HCT116 (cell line): ENCODE data around the gene CDK16. TPM values are rescaled to one million over a fixed set of nuclear protein-coding genes. Genes with fewer than 3 reads are reported as not detected.

ENCODE experiments used
- ATAC-seq: fragments of 200-7000 bp; cut with Tn5 transposase; 2 replicates; pipeline ENCODE4 v1.9.1; 2020; ENCODE audit warnings: mild to moderate bottlenecking, moderate library complexity
- BruUV-seq: library from RNA; stranded (reverse); fragments of 400-500 nt; replicated peaks from 2 replicates; lab custom pipeline; 2021; lab: Mats Ljungman, UMichigan
- CTCF ChIA-PET: fragments of 300-600 bp; sonication (Branson Sonifier 250); formaldehyde crosslinking; loops from one replicate; lab custom pipeline; 2021; ENCODE audit warnings: antibody characterized with exemption; lab: Charles Lee
- POLR2A ChIA-PET: fragments of 300-600, 350-600 bp; sonication (Branson Sonifier 250); formaldehyde crosslinking; loops from one replicate; lab custom pipeline; 2021; ENCODE audit warnings: antibody characterized with exemption; lab: Charles Lee
- RAD21 ChIA-PET, 2 experiments: fragments of 300-600 bp; sonication (Branson Sonifier 250); formaldehyde crosslinking; loops; one replicate each; lab custom pipeline; 2023; ENCODE audit warnings: low total read pairs in 2 of 2; ENCODE audit not compliant: uncharacterized antibody in 2 of 2, unreplicated experiment in 2 of 2, low non-redundant PET in 1 of 2; lab: Charles Lee
- DNase-seq: peaks from one replicate; pipeline ENCODE4 v3.0.0-alpha.2; 2010; ENCODE audit warnings: low read depth, low spot score
- H2AFZ ChIP-seq: fragments of 200-600 bp; shearing (Covaris generic), sonication (generic); 2 replicates; pipeline ENCODE4 v1.6.1; 2017; ENCODE audit warnings: low read depth, mixed run types, mixed read lengths, antibody characterized with exemption, low read length; ENCODE audit not compliant: poor library complexity, severe bottlenecking
- H3K27ac ChIP-seq: 2 replicates; pipeline ENCODE4 v1.5.1; 2012; ENCODE audit warnings: low read depth, low read length
- H3K27me3 ChIP-seq: fragments of 200-600 bp; sonication (generic); 2 replicates; pipeline ENCODE4 v1.6.1; 2016; ENCODE audit warnings: mixed run types, low read length, mixed read lengths; ENCODE audit not compliant: insufficient read depth
- H3K36me3 ChIP-seq, 2 experiments: fragments of 200-500 bp in 1 of 2; fragments of 200-600 bp in 1 of 2; sonication (Bioruptor generic) in 1 of 2; sonication (generic) in 1 of 2; 2 replicates each; pipeline versions ENCODE4 v1.5.1 to v1.6.1; 2014 to 2016; ENCODE audit warnings: low read length in 2 of 2, inconsistent platforms in 1 of 2, mixed read lengths in 1 of 2, mixed run types in 1 of 2; ENCODE audit not compliant: insufficient read depth in 2 of 2, control insufficient read depth in 1 of 2
- H3K4me1 ChIP-seq, 2 experiments: fragments of 200-600 bp in 1 of 2; sonication (generic) in 1 of 2; 2 replicates each; pipeline versions ENCODE4 v1.5.1 to v1.6.1; 2012 to 2017; ENCODE audit warnings: low read length in 2 of 2, inconsistent platforms in 1 of 2, mild to moderate bottlenecking in 1 of 2, mixed read lengths in 1 of 2, mixed run types in 1 of 2, moderate library complexity in 1 of 2; ENCODE audit not compliant: insufficient read depth in 2 of 2, control insufficient read depth in 1 of 2
- H3K4me2 ChIP-seq: fragments of 200-600 bp; sonication (generic); 2 replicates; pipeline ENCODE4 v1.6.1; 2017; ENCODE audit warnings: mixed run types, low read length, mixed read lengths
- H3K4me3 ChIP-seq, 2 experiments: fragments of 200-600 bp in 1 of 2; sonication (generic) in 1 of 2; replicated peaks in 1 of 2; 2 replicates each; pipeline ENCODE4 v1.5.1; 2011 to 2016; ENCODE audit warnings: low read length in 2 of 2, control low read depth in 1 of 2, low read depth in 1 of 2, mild to moderate bottlenecking in 1 of 2, mixed read lengths in 1 of 2, mixed run types in 1 of 2
- H3K79me2 ChIP-seq: fragments of 200-600 bp; sonication (generic); 2 replicates; pipeline ENCODE4 v1.6.1; 2017; ENCODE audit warnings: mild to moderate bottlenecking, mixed run types, low read length, moderate library complexity, mixed read lengths; ENCODE audit not compliant: insufficient read depth
- H3K9ac ChIP-seq: fragments of 200-600 bp; sonication (generic); 2 replicates; pipeline ENCODE4 v1.6.1; 2016; ENCODE audit warnings: low read length, mixed read lengths
- H3K9me2 ChIP-seq: fragments of 200-600 bp; sonication (generic), shearing (Covaris generic); 2 replicates; pipeline ENCODE4 v1.6.1; 2017; ENCODE audit warnings: mixed run types, mild to moderate bottlenecking, moderate library complexity; ENCODE audit not compliant: insufficient read depth
- H3K9me3 ChIP-seq, 2 experiments: fragments of 200-500 bp in 1 of 2; fragments of 200-600 bp in 1 of 2; sonication (Bioruptor generic) in 1 of 2; sonication (generic) in 1 of 2; 2 replicates each; pipeline ENCODE4 v1.6.1; 2014 to 2017; ENCODE audit warnings: low read length in 2 of 2, mixed read lengths in 2 of 2, inconsistent platforms in 1 of 2, low read depth in 1 of 2, mild to moderate bottlenecking in 1 of 2, mixed run types in 1 of 2, moderate library complexity in 1 of 2; ENCODE audit not compliant: control insufficient read depth in 1 of 2, insufficient read depth in 1 of 2
- H4K20me1 ChIP-seq: fragments of 200-600 bp; sonication (generic), shearing (Covaris generic); 2 replicates; pipeline ENCODE4 v1.6.1; 2017; ENCODE audit warnings: mixed run types, mild to moderate bottlenecking, moderate library complexity; ENCODE audit not compliant: insufficient read depth
- CEBPB ChIP-seq: IDR thresholded peaks from 2 replicates; pipeline ENCODE4 v1.6.1; 2012; ENCODE audit warnings: low read depth
- EGR1 ChIP-seq: IDR thresholded peaks from 2 replicates; pipeline ENCODE4 v1.6.1; 2012; ENCODE audit warnings: low read depth
- ELF1 ChIP-seq: IDR thresholded peaks from 2 replicates; pipeline ENCODE4 v1.6.1; 2012; ENCODE audit warnings: low read depth, borderline replicate concordance
- EZH2 ChIP-seq: fragments of 200-600 bp; sonication (generic); IDR thresholded peaks from 2 replicates; pipeline ENCODE4 v1.6.1; 2017; ENCODE audit warnings: antibody characterized with exemption, mixed run types
- FOSL1 ChIP-seq: IDR thresholded peaks from 2 replicates; pipeline ENCODE4 v1.6.1; 2012; ENCODE audit warnings: low read depth
- JUND ChIP-seq: IDR thresholded peaks from 2 replicates; pipeline ENCODE4 v1.6.1; 2012
- POLR2A ChIP-seq: IDR thresholded peaks from 2 replicates; pipeline ENCODE4 v1.7.0; 2011; ENCODE audit warnings: borderline replicate concordance; ENCODE audit not compliant: insufficient read depth, insufficient read length; ENCODE audit errors: extremely low read depth
- POLR2AphosphoS5 ChIP-seq: IDR thresholded peaks from 2 replicates; pipeline ENCODE4 v1.6.1; 2011; ENCODE audit warnings: mild to moderate bottlenecking, low read depth, low read length, moderate library complexity
- RAD21 ChIP-seq: IDR thresholded peaks from 2 replicates; pipeline ENCODE4 v1.6.1; 2012; ENCODE audit warnings: low read depth, mild to moderate bottlenecking
- SP1 ChIP-seq: IDR thresholded peaks from 2 replicates; pipeline ENCODE4 v1.6.1; 2012; ENCODE audit warnings: low read depth
- TCF7L2 ChIP-seq: IDR thresholded peaks from 2 replicates; pipeline ENCODE4 v1.7.0; 2011; ENCODE audit warnings: borderline replicate concordance, inconsistent platforms; ENCODE audit not compliant: insufficient read depth, insufficient read length; ENCODE audit errors: extremely low read depth
- YY1 ChIP-seq: IDR thresholded peaks from 2 replicates; pipeline ENCODE4 v1.6.1; 2011; ENCODE audit warnings: low read length, low read depth, moderate library complexity, mild to moderate bottlenecking; ENCODE audit not compliant: insufficient replicate concordance; ENCODE audit errors: extremely low read depth
- ZFX ChIP-seq: fragments of 450-650 bp; IDR thresholded peaks from 2 replicates; pipeline ENCODE4 v1.6.1; 2017
- ZNF274 ChIP-seq: fragments of 200-500 bp; sonication (Bioruptor generic); IDR thresholded peaks from 2 replicates; pipeline ENCODE4 v1.6.1; 2014; ENCODE audit warnings: mild to moderate bottlenecking, low read depth, low read length, inconsistent platforms
- intact Hi-C: fragments of 100-400 bp; cut with micrococcal nuclease; formaldehyde crosslinking; loops from 2 replicates; pipeline ENCODE4 v1.10.0; 2022
- total RNA-seq: library from RNA; stranded (reverse); gene quantifications from one replicate; pipeline ENCODE4 v1.2.1, GENCODE V29; 2021; ENCODE audit not compliant: unreplicated experiment
- TF ChIP-seq, protein P1 (sequence below): IDR thresholded peaks from 2 replicates; pipeline ENCODE4 v1.6.1; 2012
- TF ChIP-seq, protein P2 (sequence below): IDR thresholded peaks from 2 replicates; pipeline ENCODE4 v1.6.1; 2012
- TF ChIP-seq, protein P3 (sequence below): IDR thresholded peaks from 2 replicates; pipeline ENCODE4 v1.6.1; 2012; ENCODE audit warnings: low read depth

Gene CDK16
- total RNA-seq, 1 experiment from 2014 or later = 131 TPM

- H3K27me3 ChIP-seq = no peaks in the 10 kb centered on the region
- no peak overlapping the region for H3K4me2 ChIP-seq
- POLR2A ChIA-PET = no interaction called here
- TF ChIP-seq CEBPB = no peak
- TF ChIP-seq ELF1 = no peak
- no peak for TF ChIP-seq TCF7L2
- no peak for TF ChIP-seq EZH2
- TF ChIP-seq, protein P1, sequence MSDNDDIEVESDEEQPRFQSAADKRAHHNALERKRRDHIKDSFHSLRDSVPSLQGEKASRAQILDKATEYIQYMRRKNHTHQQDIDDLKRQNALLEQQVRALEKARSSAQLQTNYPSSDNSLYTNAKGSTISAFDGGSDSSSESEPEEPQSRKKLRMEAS = no peak
- TF ChIP-seq YY1 = no peak
- TF ChIP-seq POLR2A = no peak
- no peak for TF ChIP-seq SP1
- no peak for TF ChIP-seq ZFX
- TF ChIP-seq, protein P2, sequence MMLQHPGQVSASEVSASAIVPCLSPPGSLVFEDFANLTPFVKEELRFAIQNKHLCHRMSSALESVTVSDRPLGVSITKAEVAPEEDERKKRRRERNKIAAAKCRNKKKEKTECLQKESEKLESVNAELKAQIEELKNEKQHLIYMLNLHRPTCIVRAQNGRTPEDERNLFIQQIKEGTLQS = no peak
- TF ChIP-seq POLR2AphosphoS5 = no peak
- no peak for TF ChIP-seq JUND
- TF ChIP-seq RAD21 = no peak
- TF ChIP-seq ZNF274 = no peak
- TF ChIP-seq, protein P3, sequence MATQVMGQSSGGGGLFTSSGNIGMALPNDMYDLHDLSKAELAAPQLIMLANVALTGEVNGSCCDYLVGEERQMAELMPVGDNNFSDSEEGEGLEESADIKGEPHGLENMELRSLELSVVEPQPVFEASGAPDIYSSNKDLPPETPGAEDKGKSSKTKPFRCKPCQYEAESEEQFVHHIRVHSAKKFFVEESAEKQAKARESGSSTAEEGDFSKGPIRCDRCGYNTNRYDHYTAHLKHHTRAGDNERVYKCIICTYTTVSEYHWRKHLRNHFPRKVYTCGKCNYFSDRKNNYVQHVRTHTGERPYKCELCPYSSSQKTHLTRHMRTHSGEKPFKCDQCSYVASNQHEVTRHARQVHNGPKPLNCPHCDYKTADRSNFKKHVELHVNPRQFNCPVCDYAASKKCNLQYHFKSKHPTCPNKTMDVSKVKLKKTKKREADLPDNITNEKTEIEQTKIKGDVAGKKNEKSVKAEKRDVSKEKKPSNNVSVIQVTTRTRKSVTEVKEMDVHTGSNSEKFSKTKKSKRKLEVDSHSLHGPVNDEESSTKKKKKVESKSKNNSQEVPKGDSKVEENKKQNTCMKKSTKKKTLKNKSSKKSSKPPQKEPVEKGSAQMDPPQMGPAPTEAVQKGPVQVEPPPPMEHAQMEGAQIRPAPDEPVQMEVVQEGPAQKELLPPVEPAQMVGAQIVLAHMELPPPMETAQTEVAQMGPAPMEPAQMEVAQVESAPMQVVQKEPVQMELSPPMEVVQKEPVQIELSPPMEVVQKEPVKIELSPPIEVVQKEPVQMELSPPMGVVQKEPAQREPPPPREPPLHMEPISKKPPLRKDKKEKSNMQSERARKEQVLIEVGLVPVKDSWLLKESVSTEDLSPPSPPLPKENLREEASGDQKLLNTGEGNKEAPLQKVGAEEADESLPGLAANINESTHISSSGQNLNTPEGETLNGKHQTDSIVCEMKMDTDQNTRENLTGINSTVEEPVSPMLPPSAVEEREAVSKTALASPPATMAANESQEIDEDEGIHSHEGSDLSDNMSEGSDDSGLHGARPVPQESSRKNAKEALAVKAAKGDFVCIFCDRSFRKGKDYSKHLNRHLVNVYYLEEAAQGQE = no peak
- TF ChIP-seq FOSL1 = no peak
- TF ChIP-seq EGR1 = no peak
- TF ChIP-seq, all 23 proteins: peak for 0
- Histone ChIP-seq H3K4me1 (no peaks in the 10 kb centered on the region), H2AFZ (no peak overlapping the region), H3K36me3 (no peaks in the 10 kb centered on the region), H3K9me2 (no peaks in the 10 kb centered on the region), H3K79me2 (no peaks in the 10 kb centered on the region), H3K27ac (no peak overlapping the region), H4K20me1 (no peaks in the 10 kb centered on the region), H3K9ac (no peak overlapping the region), H3K4me3 (no peak overlapping the region), H3K9me3 (no peaks in the 10 kb centered on the region)
- CTCF ChIA-PET = no interaction called here
- DNase-seq = no peak
- no peak for ATAC-seq
- no TSS peak for BruUV-seq
- RAD21 ChIA-PET = no interaction called here
- intact Hi-C loops = no loop called here
Measured at GRCh38 chrX:47247999-47248320, 29.5 kb downstream of the CDK16 start.
